Mesothelial cell of epicardium (in vitro differentiated cells): ENCODE measurements around the gene PLA2G2D. TPM values are rescaled to one million over a fixed set of nuclear protein-coding genes. Genes with fewer than 3 reads are reported as not detected.

Experiments
- DNase-seq, 2 experiments: peaks; one replicate each; pipeline ENCODE4 v3.0.0; 2021; ENCODE audit warnings: low spot score in 2 of 2; ENCODE audit not compliant: unreplicated experiment in 2 of 2
- H3K27ac Mint-ChIP-seq: 2 replicates; pipeline ENCODE4 v1.8.0; 2021; ENCODE audit warnings: mixed read lengths
- H3K27me3 Mint-ChIP-seq: 2 replicates; pipeline ENCODE4 v1.8.0; 2021; ENCODE audit warnings: low read depth, mixed read lengths
- H3K36me3 Mint-ChIP-seq: 2 replicates; pipeline ENCODE4 v1.8.0; 2021; ENCODE audit warnings: mixed read lengths
- H3K4me1 Mint-ChIP-seq: 2 replicates; pipeline ENCODE4 v1.8.0; 2021; ENCODE audit warnings: mixed read lengths
- H3K4me3 Mint-ChIP-seq: 2 replicates; pipeline ENCODE4 v1.8.0; 2021; ENCODE audit warnings: mild to moderate bottlenecking, moderate library complexity, mixed read lengths
- H3K9me3 Mint-ChIP-seq: 2 replicates; pipeline ENCODE4 v1.8.0; 2021; ENCODE audit warnings: mixed read lengths
- total RNA-seq: library from RNA; stranded (reverse); gene quantifications from 3 replicates; pipeline ENCODE4 v1.2.1, GENCODE V29; 2021
- TF ChIP-seq, protein P1 (sequence below): fragments of 200-600 bp; sonication (generic); IDR thresholded peaks from one replicate; pipeline ENCODE4 v1.5.0; 2021; ENCODE audit warnings: antibody characterized with exemption; ENCODE audit not compliant: unreplicated experiment

Gene PLA2G2D
- total RNA-seq, 1 donor from 2014 or later, result not detected

GRCh38 chr1:20126041-20126805, 6.9 kb upstream of the PLA2G2D start:
- DNase-seq, result no peak
- TF ChIP-seq, protein P1, sequence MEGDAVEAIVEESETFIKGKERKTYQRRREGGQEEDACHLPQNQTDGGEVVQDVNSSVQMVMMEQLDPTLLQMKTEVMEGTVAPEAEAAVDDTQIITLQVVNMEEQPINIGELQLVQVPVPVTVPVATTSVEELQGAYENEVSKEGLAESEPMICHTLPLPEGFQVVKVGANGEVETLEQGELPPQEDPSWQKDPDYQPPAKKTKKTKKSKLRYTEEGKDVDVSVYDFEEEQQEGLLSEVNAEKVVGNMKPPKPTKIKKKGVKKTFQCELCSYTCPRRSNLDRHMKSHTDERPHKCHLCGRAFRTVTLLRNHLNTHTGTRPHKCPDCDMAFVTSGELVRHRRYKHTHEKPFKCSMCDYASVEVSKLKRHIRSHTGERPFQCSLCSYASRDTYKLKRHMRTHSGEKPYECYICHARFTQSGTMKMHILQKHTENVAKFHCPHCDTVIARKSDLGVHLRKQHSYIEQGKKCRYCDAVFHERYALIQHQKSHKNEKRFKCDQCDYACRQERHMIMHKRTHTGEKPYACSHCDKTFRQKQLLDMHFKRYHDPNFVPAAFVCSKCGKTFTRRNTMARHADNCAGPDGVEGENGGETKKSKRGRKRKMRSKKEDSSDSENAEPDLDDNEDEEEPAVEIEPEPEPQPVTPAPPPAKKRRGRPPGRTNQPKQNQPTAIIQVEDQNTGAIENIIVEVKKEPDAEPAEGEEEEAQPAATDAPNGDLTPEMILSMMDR, result no peak
- Mint-ChIP-seq H3K4me3 (no peak overlapping the region), H3K36me3 (no peaks in the 10 kb centered on the region), H3K9me3 (peaks cover 11% of the 10 kb centered on the region), H3K27me3 (peaks cover 12% of the 10 kb centered on the region), H3K27ac (no peak overlapping the region), H3K4me1 (no peaks in the 10 kb centered on the region)

DNA sequence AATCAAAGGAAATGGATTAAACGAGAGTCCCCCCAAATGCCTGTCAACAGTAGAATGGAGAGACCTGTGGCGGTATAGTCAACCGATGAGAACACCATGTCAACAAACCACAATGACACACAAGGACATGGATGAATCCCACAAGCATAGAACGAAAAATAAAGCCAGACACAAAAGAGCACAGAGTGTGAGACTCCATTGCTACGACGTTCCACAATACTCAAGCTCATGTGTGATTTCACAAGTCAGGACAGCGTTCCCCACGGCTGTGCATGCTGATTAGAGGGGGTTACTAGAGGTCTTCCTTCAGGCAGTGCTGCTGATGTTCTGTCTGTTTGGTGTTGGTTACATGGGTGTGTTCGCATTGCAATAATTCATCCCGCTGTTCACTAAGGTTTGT, 5.8 kb upstream of the PLA2G2D start:
- no peaks in the 10 kb centered on the region for H3K36me3 Mint-ChIP-seq
- H3K4me3 Mint-ChIP-seq, result no peak overlapping the region
- DNase-seq, result no peak
- H3K4me1 Mint-ChIP-seq, result no peaks in the 10 kb centered on the region
- peaks cover 21% of the 10 kb centered on the region for H3K27me3 Mint-ChIP-seq
- peaks cover 9% of the 10 kb centered on the region for H3K9me3 Mint-ChIP-seq
- H3K27ac Mint-ChIP-seq, result no peak overlapping the region
- TF ChIP-seq, protein P1, result no peak

GRCh38 chr1:20124456-20125057, 5.2 kb upstream of the PLA2G2D start:
- Mint-ChIP-seq H3K27ac (no peak overlapping the region), H3K27me3 (peaks cover 26% of the 10 kb centered on the region), H3K4me1 (no peaks in the 10 kb centered on the region), H3K9me3 (peaks cover 3% of the 10 kb centered on the region), H3K36me3 (no peaks in the 10 kb centered on the region), H3K4me3 (no peak overlapping the region)
- no peak for DNase-seq
- TF ChIP-seq, protein P1, result no peak

DNA sequence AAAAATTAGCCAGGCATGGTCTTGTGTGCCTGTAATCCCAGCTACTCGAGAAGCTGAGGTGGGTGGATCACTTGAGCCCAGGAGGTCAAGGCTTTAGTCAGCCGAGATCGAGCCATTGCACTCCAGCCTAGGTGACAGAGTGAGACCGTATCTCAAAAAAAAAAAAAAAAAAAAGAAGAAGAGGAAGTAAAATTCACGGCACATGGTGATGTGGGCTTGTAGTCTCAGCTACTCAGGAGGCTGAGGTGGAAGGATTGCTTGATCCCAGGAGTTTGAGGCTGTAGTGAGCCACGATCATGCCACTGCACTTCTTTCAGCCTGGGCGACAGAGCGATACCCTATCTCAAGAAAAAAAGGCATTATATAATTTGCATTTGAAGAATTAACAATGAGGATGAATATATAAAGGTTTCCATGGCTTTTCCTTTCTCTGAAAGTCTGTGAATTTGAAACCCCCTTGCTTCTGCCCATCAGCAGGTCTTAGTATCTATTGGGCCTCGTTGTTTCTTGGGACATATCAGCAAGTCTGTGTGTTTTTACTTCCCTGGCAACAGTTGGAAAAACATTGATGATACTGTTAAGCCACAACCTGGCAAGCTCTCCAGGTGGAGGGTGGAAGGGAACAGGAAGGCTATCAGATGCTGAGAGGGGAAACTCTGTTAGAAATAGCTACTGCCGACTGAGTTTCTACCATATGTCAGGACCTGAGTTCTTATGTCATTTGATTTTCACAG, 4.6 kb upstream of the PLA2G2D start:
- TF ChIP-seq, protein P1, result no peak
- Mint-ChIP-seq H3K9me3 (peaks cover 3% of the 10 kb centered on the region), H3K36me3 (no peaks in the 10 kb centered on the region), H3K27ac (no peak overlapping the region), H3K27me3 (peaks cover 28% of the 10 kb centered on the region), H3K4me3 (no peak overlapping the region), H3K4me1 (no peaks in the 10 kb centered on the region)
- DNase-seq, result no peak

DNA sequence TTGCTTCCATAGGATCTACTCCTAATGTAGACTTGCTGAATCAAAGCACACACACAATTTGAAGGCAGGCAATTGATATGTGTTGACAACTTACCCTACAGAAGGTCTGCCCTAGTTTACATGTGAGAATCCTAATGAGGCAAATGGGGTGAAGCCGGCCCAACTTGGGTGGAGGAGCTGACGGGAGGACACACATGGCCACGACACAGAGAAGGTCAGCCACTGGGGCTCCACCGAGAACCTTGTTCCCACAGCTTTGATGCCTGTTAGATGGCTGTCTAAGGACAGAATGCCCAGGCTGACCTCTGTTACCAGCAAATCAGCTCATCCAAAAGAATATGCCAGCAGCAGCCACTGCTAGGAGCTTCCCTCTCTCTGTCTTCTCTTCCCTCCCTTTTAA, 1.5 kb upstream of the PLA2G2D start:
- H3K36me3 Mint-ChIP-seq, result no peaks in the 10 kb centered on the region
- H3K4me3 Mint-ChIP-seq, result no peak overlapping the region
- H3K9me3 Mint-ChIP-seq, result no peaks in the 10 kb centered on the region
- H3K27ac Mint-ChIP-seq, result no peak overlapping the region
- DNase-seq, result no peak
- H3K4me1 Mint-ChIP-seq, result no peaks in the 10 kb centered on the region
- peaks cover 29% of the 10 kb centered on the region for H3K27me3 Mint-ChIP-seq
- TF ChIP-seq, protein P1, result no peak
